Activated naive CD8-positive, alpha-beta T cell treated with anti-CD3 and anti-CD28 coated beads for 36 hours (primary cell): ENCODE data around the gene CTSS. TPM values are rescaled to one million over a fixed set of nuclear protein-coding genes. Genes with fewer than 3 reads are reported as not detected.
A peak's percentile ranks its signal among the peaks of the same experiment; 100 is the strongest.
"Not testable (repeated sequence)": the region's sequence is repeated elsewhere in the genome, so short reads cannot be mapped to it uniquely, and the experiment has no call there.

Experiments
- DNase-seq: peaks from one replicate; pipeline ENCODE4 v3.0.0; 2021
- H3K27ac Mint-ChIP-seq: one replicate; pipeline ENCODE4 v1.8.0; 2022; ENCODE audit warnings: mild to moderate bottlenecking, moderate library complexity, mixed read lengths
- H3K27me3 Mint-ChIP-seq: one replicate; pipeline ENCODE4 v1.8.0; 2022; ENCODE audit warnings: mild to moderate bottlenecking, mixed read lengths
- H3K36me3 Mint-ChIP-seq: one replicate; pipeline ENCODE4 v1.8.0; 2021; ENCODE audit warnings: mild to moderate bottlenecking, mixed read lengths
- H3K4me1 Mint-ChIP-seq: one replicate; pipeline ENCODE4 v1.8.0; 2021; ENCODE audit warnings: mixed read lengths
- H3K4me3 Mint-ChIP-seq: one replicate; pipeline ENCODE4 v1.8.0; 2022; ENCODE audit warnings: mild to moderate bottlenecking, moderate library complexity, mixed read lengths
- H3K9me3 Mint-ChIP-seq: one replicate; pipeline ENCODE4 v1.8.0; 2022; ENCODE audit warnings: mixed read lengths
- total RNA-seq, 2 experiments: library from RNA; stranded (reverse); gene quantifications; one replicate each; pipeline ENCODE4 v1.2.3, GENCODE V29; 2021

Gene CTSS
- total RNA-seq, 2 experiments from 2014 or later: 38.5 to 38.9 TPM

GRCh38 chr1:150751443-150751842 is 14.1 kb downstream of the CTSS start:
- H3K27me3 Mint-ChIP-seq: no peaks in the 10 kb centered on the region
- H3K27ac Mint-ChIP-seq: no peak overlapping the region
- peaks cover 8% of the 10 kb centered on the region for H3K36me3 Mint-ChIP-seq

GRCh38 chr1:150749720-150750311 is 15.8 kb downstream of the CTSS start:
- Mint-ChIP-seq H3K4me1 (no peaks in the 10 kb centered on the region), H3K4me3 (no peak overlapping the region), H3K27ac (no peak overlapping the region), H3K27me3 (no peaks in the 10 kb centered on the region), H3K9me3 (no peaks in the 10 kb centered on the region), H3K36me3 (peaks cover 7% of the 10 kb centered on the region)
- DNase-seq: no peak

More at GRCh38 chr1:150751443-150751842, 14.1 kb downstream of the CTSS start:
- DNase-seq: no peak
- Mint-ChIP-seq H3K4me1 (no peaks in the 10 kb centered on the region), H3K9me3 (no peaks in the 10 kb centered on the region), H3K4me3 (no peak overlapping the region)

GRCh38 chr1:150748878-150749719 is 16.5 kb downstream of the CTSS start:
- Mint-ChIP-seq H3K4me1 (no peaks in the 10 kb centered on the region), H3K9me3 (no peaks in the 10 kb centered on the region), H3K4me3 (no peak overlapping the region), H3K27ac (no peak overlapping the region), H3K27me3 (no peaks in the 10 kb centered on the region), H3K36me3 (peaks cover 7% of the 10 kb centered on the region)
- DNase-seq: no peak

- DNase-seq: no peak
- no peaks in the 10 kb centered on the region for H3K27me3 Mint-ChIP-seq
- no peaks in the 10 kb centered on the region for H3K36me3 Mint-ChIP-seq
- H3K9me3 Mint-ChIP-seq: no peaks in the 10 kb centered on the region
- H3K4me1 Mint-ChIP-seq: no peaks in the 10 kb centered on the region
- no peak overlapping the region for H3K27ac Mint-ChIP-seq
- H3K4me3 Mint-ChIP-seq: no peak overlapping the region
Measured at GRCh38 chr1:150730130-150730721, 35.4 kb downstream of the CTSS start.

- Mint-ChIP-seq H3K27me3 (no peaks in the 10 kb centered on the region), H3K4me1 (no peaks in the 10 kb centered on the region), H3K4me3 (no peak overlapping the region), H3K36me3 (no peaks in the 10 kb centered on the region), H3K27ac (no peak overlapping the region), H3K9me3 (no peaks in the 10 kb centered on the region)
- no peak for DNase-seq
Measured at GRCh38 chr1:150724336-150724735, 41.2 kb downstream of the CTSS start.

GRCh38 chr1:150720703-150721102 is 44.9 kb downstream of the CTSS start, which contains the start of gene HORMAD1:
TSS of gene HORMAD1 (minus strand) at chr1:150720895. CDS start at chr1:150719505, 1,390 bp downstream.
- no peaks in the 10 kb centered on the region for H3K27me3 Mint-ChIP-seq
- H3K27ac Mint-ChIP-seq: no peak within 1 kb of the TSS
- H3K4me1 Mint-ChIP-seq: no peaks in the 10 kb centered on the region
- no peaks in the 10 kb centered on the region for H3K36me3 Mint-ChIP-seq
- no peak for DNase-seq
- no peaks in the 10 kb centered on the region for H3K9me3 Mint-ChIP-seq
- H3K4me3 Mint-ChIP-seq: no peak within 1 kb of the TSS

- Mint-ChIP-seq H3K36me3 (no peaks in the 10 kb centered on the region), H3K9me3 (no peaks in the 10 kb centered on the region), H3K4me1 (no peaks in the 10 kb centered on the region), H3K4me3 (no peak overlapping the region), H3K27me3 (no peaks in the 10 kb centered on the region), H3K27ac (no peak overlapping the region)
- no peak for DNase-seq
Measured at GRCh38 chr1:150720098-150720497, 45.5 kb downstream of the CTSS start.

GRCh38 chr1:150718225-150718891 is 47.2 kb downstream of the CTSS start:
- no peaks in the 10 kb centered on the region for H3K36me3 Mint-ChIP-seq
- H3K4me3 Mint-ChIP-seq: no peak overlapping the region
- DNase-seq: no peak
- H3K9me3 Mint-ChIP-seq: no peaks in the 10 kb centered on the region
- no peaks in the 10 kb centered on the region for H3K27me3 Mint-ChIP-seq
- no peaks in the 10 kb centered on the region for H3K4me1 Mint-ChIP-seq
- no peak overlapping the region for H3K27ac Mint-ChIP-seq

- not testable (repeated sequence) for DNase-seq, H3K27ac Mint-ChIP-seq, H3K4me1 Mint-ChIP-seq, H3K4me3 Mint-ChIP-seq, H3K9me3 Mint-ChIP-seq, H3K36me3 Mint-ChIP-seq, H3K27me3 Mint-ChIP-seq
Measured at GRCh38 chr1:150709031-150709430, 56.5 kb downstream of the CTSS start.

GRCh38 chr1:150708595-150708994 is 57.0 kb downstream of the CTSS start:
- peak; percentile 28 for DNase-seq
- no peaks in the 10 kb centered on the region for H3K36me3 Mint-ChIP-seq
- no peak overlapping the region for H3K27ac Mint-ChIP-seq
- no peak overlapping the region for H3K4me3 Mint-ChIP-seq
- H3K9me3 Mint-ChIP-seq: no peaks in the 10 kb centered on the region
- H3K27me3 Mint-ChIP-seq: peaks cover 4% of the 10 kb centered on the region
- peaks cover 5% of the 10 kb centered on the region for H3K4me1 Mint-ChIP-seq

- Mint-ChIP-seq H3K4me3 (no peak overlapping the region), H3K36me3 (no peaks in the 10 kb centered on the region), H3K27ac (no peak overlapping the region), H3K9me3 (no peaks in the 10 kb centered on the region), H3K4me1 (peaks cover 5% of the 10 kb centered on the region), H3K27me3 (peaks cover 4% of the 10 kb centered on the region)
- DNase-seq: no peak
Measured at GRCh38 chr1:150706091-150706490, 59.5 kb downstream of the CTSS start.

- no peaks in the 10 kb centered on the region for H3K4me1 Mint-ChIP-seq
- peaks cover 3% of the 10 kb centered on the region for H3K27me3 Mint-ChIP-seq
- DNase-seq: no peak
- no peak overlapping the region for H3K27ac Mint-ChIP-seq
- H3K36me3 Mint-ChIP-seq: no peaks in the 10 kb centered on the region
- no peaks in the 10 kb centered on the region for H3K9me3 Mint-ChIP-seq
- no peak overlapping the region for H3K4me3 Mint-ChIP-seq
Measured at GRCh38 chr1:150703427-150703826, 62.2 kb downstream of the CTSS start.

- peak within 1 kb of the TSS; percentile 86 for H3K27ac Mint-ChIP-seq
- H3K36me3 Mint-ChIP-seq: peaks cover 7% of the 10 kb centered on the region
- DNase-seq: peak; percentile 90
- peaks cover 21% of the 10 kb centered on the region for H3K4me1 Mint-ChIP-seq
- H3K4me3 Mint-ChIP-seq: peak within 1 kb of the TSS; percentile 99
- H3K9me3 Mint-ChIP-seq: no peaks in the 10 kb centered on the region
- peaks cover 3% of the 10 kb centered on the region for H3K27me3 Mint-ChIP-seq
Measured at GRCh38 chr1:150696995-150697927, 68.3 kb downstream of the CTSS start, which contains the start of gene GOLPH3L. TSS of gene GOLPH3L (minus strand) at chr1:150697154. CDS start at chr1:150694838, 2,316 bp downstream.

- peaks cover 21% of the 10 kb centered on the region for H3K4me1 Mint-ChIP-seq
- peaks cover 3% of the 10 kb centered on the region for H3K27me3 Mint-ChIP-seq
- DNase-seq: no peak
- peak overlapping the region; percentile 99 for H3K4me3 Mint-ChIP-seq
- no peaks in the 10 kb centered on the region for H3K9me3 Mint-ChIP-seq
- H3K36me3 Mint-ChIP-seq: peaks cover 8% of the 10 kb centered on the region
- H3K27ac Mint-ChIP-seq: peak overlapping the region; percentile 86
Measured at GRCh38 chr1:150696590-150696989, 69.0 kb downstream of the CTSS start.
